K562 (cell line): ENCODE data around the gene ITPRIPL2. TPM values are rescaled to one million over a fixed set of nuclear protein-coding genes. Genes with fewer than 3 reads are reported as not detected.

Experiments used
- BRD4 ChIP-seq: fragments of 200-600 bp; sonication (generic); IDR thresholded peaks from 2 replicates; pipeline ENCODE4 v1.6.1; 2017; ENCODE audit warnings: inconsistent platforms
- E2F3 ChIP-seq: fragments of 250-450 bp; sonication (Bioruptor Pico); IDR thresholded peaks from 2 replicates; pipeline ENCODE4 v1.4.0; 2020; ENCODE audit warnings: mild to moderate bottlenecking
- GTF2A2 ChIP-seq: IDR thresholded peaks from 2 replicates; pipeline ENCODE4 v1.6.1; 2016; ENCODE audit warnings: mild to moderate bottlenecking, missing genetic modification characterization, missing compliant biosample characterization
- HNRNPH1 ChIP-seq: fragments of 200-400 bp; formaldehyde crosslinking; optimal IDR thresholded peaks from 2 replicates; pipeline ENCODE3; 2017; ENCODE audit warnings: low read depth, mild to moderate bottlenecking, low read length, moderate library complexity
- KDM4B ChIP-seq, 2 experiments: fragments of 450-650 bp in 1 of 2; sonication (generic) in 1 of 2; IDR thresholded peaks; 2 replicates each; pipeline ENCODE4 v1.6.1; 2016 to 2017; ENCODE audit warnings: borderline replicate concordance in 2 of 2, antibody characterized with exemption in 1 of 2, low read depth in 1 of 2, mild to moderate bottlenecking in 1 of 2
- NR0B1 ChIP-seq: fragments of 450-650 bp; IDR thresholded peaks from one replicate; pipeline ENCODE4 v1.6.1; 2018; ENCODE audit warnings: mild to moderate bottlenecking, moderate library complexity; ENCODE audit not compliant: partially characterized antibody
- NR4A1 ChIP-seq, 2 experiments: fragments of 250-450 bp in 1 of 2; fragments of 450-650 bp in 1 of 2; sonication (Bioruptor Pico) in 1 of 2; IDR thresholded peaks; 2 replicates each; pipeline versions ENCODE4 v1.4.0 to v1.6.1; 2016 to 2020; ENCODE audit warnings: mild to moderate bottlenecking in 2 of 2, missing compliant biosample characterization in 1 of 2, missing genetic modification characterization in 1 of 2, moderate library complexity in 1 of 2
- RBM15 ChIP-seq: fragments of 200-400 bp; formaldehyde crosslinking; IDR thresholded peaks from 2 replicates; pipeline ENCODE4 v1.6.1; 2018; ENCODE audit warnings: mild to moderate bottlenecking, low read length, moderate library complexity; ENCODE audit not compliant: insufficient read depth
- RCOR1 ChIP-seq, 2 experiments: IDR thresholded peaks; 2 replicates each; pipeline ENCODE4 v1.6.1; 2012; ENCODE audit warnings: low read depth in 2 of 2, low read length in 2 of 2, borderline replicate concordance in 1 of 2, improper control_type of control experiment in 1 of 2
- RFX7 ChIP-seq: fragments of 250-450 bp; sonication (Bioruptor Pico); IDR thresholded peaks from 2 replicates; pipeline ENCODE4 v1.5.1; 2021; ENCODE audit warnings: mild to moderate bottlenecking
- SAFB ChIP-seq: fragments of 200-400 bp; formaldehyde crosslinking; IDR thresholded peaks from 2 replicates; pipeline ENCODE4 v1.6.1; 2017; ENCODE audit warnings: low read depth, low read length, borderline replicate concordance
- SMAD3 ChIP-seq: fragments of 450-650 bp; formaldehyde crosslinking; conservative IDR thresholded peaks from 2 replicates; pipeline ENCODE4 v1.4.0; 2020; ENCODE audit warnings: mild to moderate bottlenecking
- TCF7 ChIP-seq: sonication (generic); IDR thresholded peaks from 2 replicates; pipeline ENCODE4 v1.6.1; 2016; ENCODE audit warnings: antibody characterized with exemption, borderline replicate concordance
- THRAP3 ChIP-seq: fragments of 450-650 bp; IDR thresholded peaks from 2 replicates; pipeline ENCODE4 v1.6.1; 2016; ENCODE audit warnings: mild to moderate bottlenecking, inconsistent platforms, borderline replicate concordance
- YBX1 ChIP-seq: fragments of 450-650 bp; IDR thresholded peaks from 2 replicates; pipeline ENCODE4 v1.7.1; 2016; ENCODE audit warnings: mild to moderate bottlenecking
- ZNF12 ChIP-seq: sonication (generic); formaldehyde crosslinking; IDR thresholded peaks from 2 replicates; pipeline ENCODE4 v1.4.0; 2020; ENCODE audit warnings: mild to moderate bottlenecking, missing genetic modification reagents
- ZNF384 ChIP-seq: IDR thresholded peaks from 2 replicates; pipeline ENCODE4 v1.6.1; 2012; ENCODE audit warnings: low read depth, low read length, improper control_type of control experiment
- polyA plus RNA-seq, 8 experiments: library from polyadenylated mRNA; depleted of rRNA in 4 of 8; stranded (reverse) in 5 of 8; unstranded in 3 of 8; fragments of >200 nt; fragmentation: Nextera tagmentation in 2 of 8; fragmentation: Illumina TruSeq in 1 of 8; extraction: Ambion mirVana in 2 of 8; extraction: Trizol in 1 of 8; gene quantifications; 2 replicates each; pipeline versions ENCODE4 v1.2.1 to v1.2.3, GENCODE V29; 2011 to 2014; ENCODE audit warnings: inconsistent platforms in 1 of 8, missing spikeins in 1 of 8
- total RNA-seq, 7 experiments: library from RNA; depleted of rRNA in 6 of 7; stranded (reverse); fragments of >200 nt in 6 of 7; fragmentation: Illumina TruSeq in 2 of 7; extraction: Trizol in 2 of 7; gene quantifications; 2 replicates each; pipeline versions ENCODE4 v1.2.1 to v1.2.3, GENCODE V29; 2011 to 2021; ENCODE audit warnings: low replicate concordance in 1 of 7
- TF ChIP-seq, protein P1 (sequence below): sonication (generic); formaldehyde crosslinking; IDR thresholded peaks from 2 replicates; pipeline ENCODE4 v1.8.0; 2023; ENCODE audit warnings: mild to moderate bottlenecking, missing genetic modification reagents
- TF ChIP-seq, protein P2 (sequence below): fragments of 250-450 bp; sonication (Bioruptor Pico); IDR thresholded peaks from 2 replicates; pipeline ENCODE4 v1.8.0; 2021; ENCODE audit warnings: borderline replicate concordance, mild to moderate bottlenecking, moderate library complexity; ENCODE audit not compliant: poor library complexity, severe bottlenecking
- TF ChIP-seq, protein P3 (sequence below), 2 experiments: IDR thresholded peaks; 2 replicates each; pipeline ENCODE4 v1.6.1; 2011; ENCODE audit warnings: borderline replicate concordance in 1 of 2, control low read depth in 1 of 2, low read depth in 1 of 2, low read length in 1 of 2, mild to moderate bottlenecking in 1 of 2, mixed read lengths in 1 of 2, moderate library complexity in 1 of 2; ENCODE audit not compliant: insufficient read depth in 1 of 2, insufficient read length in 1 of 2, poor library complexity in 1 of 2, severe bottlenecking in 1 of 2; ENCODE audit errors: extremely low read depth in 1 of 2
- TF ChIP-seq, protein P4 (sequence below): fragments of 200-800 bp; sonication (Bioruptor generic); IDR thresholded peaks from 2 replicates; pipeline ENCODE4 v1.6.1; 2017; ENCODE audit warnings: missing genetic modification characterization, missing compliant biosample characterization

Gene ITPRIPL2
- total and polyA plus RNA-seq, 9 of the 15 experiments (the other 6 are each of a cell fraction or from before 2014, with no cell fraction given), result 0.04 to 2.2 (median 0.58) TPM

- TF ChIP-seq, protein P1, sequence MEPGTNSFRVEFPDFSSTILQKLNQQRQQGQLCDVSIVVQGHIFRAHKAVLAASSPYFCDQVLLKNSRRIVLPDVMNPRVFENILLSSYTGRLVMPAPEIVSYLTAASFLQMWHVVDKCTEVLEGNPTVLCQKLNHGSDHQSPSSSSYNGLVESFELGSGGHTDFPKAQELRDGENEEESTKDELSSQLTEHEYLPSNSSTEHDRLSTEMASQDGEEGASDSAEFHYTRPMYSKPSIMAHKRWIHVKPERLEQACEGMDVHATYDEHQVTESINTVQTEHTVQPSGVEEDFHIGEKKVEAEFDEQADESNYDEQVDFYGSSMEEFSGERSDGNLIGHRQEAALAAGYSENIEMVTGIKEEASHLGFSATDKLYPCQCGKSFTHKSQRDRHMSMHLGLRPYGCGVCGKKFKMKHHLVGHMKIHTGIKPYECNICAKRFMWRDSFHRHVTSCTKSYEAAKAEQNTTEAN (CRISPR knock-in tag), result no peak
- TF ChIP-seq NR4A1 (CRISPR knock-in tag; IDR thresholded peaks at IDR 0.05) (no peak), NR4A1 (tag; IDR thresholded peaks at IDR 0.05) (no peak), KDM4B (IDR thresholded peaks at IDR 0.05; ENCODE audit: borderline replicate concordance in 2 of 2, low read depth in 1 of 2) (no peak), SAFB (no peak), ZNF384 (peak; percentile 57; the same call in 1 of the 2 replicates), RBM15 (no peak), TCF7 (no peak), HNRNPH1 (no peak), RFX7 (no peak), RCOR1 (IDR thresholded peaks at IDR 0.05; ENCODE audit: borderline replicate concordance in 1 of 2, low read depth in 2 of 2, low read length in 2 of 2) (peak in 1 of 2 experiments; percentile 75; a peak in 2 of 4 replicates), BRD4 (no peak), ZNF12 (CRISPR knock-in tag) (no peak), YBX1 (no peak), E2F3 (CRISPR knock-in tag) (no peak), THRAP3 (no peak), NR0B1 (no peak), GTF2A2 (tag) (no peak), SMAD3 (CRISPR knock-in tag) (no peak)
- TF ChIP-seq, protein P2, sequence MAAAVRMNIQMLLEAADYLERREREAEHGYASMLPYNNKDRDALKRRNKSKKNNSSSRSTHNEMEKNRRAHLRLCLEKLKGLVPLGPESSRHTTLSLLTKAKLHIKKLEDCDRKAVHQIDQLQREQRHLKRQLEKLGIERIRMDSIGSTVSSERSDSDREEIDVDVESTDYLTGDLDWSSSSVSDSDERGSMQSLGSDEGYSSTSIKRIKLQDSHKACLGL (CRISPR knock-in tag), result no peak
- TF ChIP-seq, protein P3, sequence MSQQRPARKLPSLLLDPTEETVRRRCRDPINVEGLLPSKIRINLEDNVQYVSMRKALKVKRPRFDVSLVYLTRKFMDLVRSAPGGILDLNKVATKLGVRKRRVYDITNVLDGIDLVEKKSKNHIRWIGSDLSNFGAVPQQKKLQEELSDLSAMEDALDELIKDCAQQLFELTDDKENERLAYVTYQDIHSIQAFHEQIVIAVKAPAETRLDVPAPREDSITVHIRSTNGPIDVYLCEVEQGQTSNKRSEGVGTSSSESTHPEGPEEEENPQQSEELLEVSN (IDR thresholded peaks at IDR 0.05; ENCODE audit: borderline replicate concordance in 1 of 2, extremely low read depth in 1 of 2, insufficient read depth in 1 of 2, insufficient read length in 1 of 2, low read depth in 1 of 2, low read length in 1 of 2, poor library complexity in 1 of 2, severe bottlenecking in 1 of 2), result peak; percentile 28 to 47
- TF ChIP-seq, protein P4, sequence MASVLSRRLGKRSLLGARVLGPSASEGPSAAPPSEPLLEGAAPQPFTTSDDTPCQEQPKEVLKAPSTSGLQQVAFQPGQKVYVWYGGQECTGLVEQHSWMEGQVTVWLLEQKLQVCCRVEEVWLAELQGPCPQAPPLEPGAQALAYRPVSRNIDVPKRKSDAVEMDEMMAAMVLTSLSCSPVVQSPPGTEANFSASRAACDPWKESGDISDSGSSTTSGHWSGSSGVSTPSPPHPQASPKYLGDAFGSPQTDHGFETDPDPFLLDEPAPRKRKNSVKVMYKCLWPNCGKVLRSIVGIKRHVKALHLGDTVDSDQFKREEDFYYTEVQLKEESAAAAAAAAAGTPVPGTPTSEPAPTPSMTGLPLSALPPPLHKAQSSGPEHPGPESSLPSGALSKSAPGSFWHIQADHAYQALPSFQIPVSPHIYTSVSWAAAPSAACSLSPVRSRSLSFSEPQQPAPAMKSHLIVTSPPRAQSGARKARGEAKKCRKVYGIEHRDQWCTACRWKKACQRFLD, result no peak
Measured at GRCh38 chr16:19086322-19087199, 27.2 kb upstream of the ITPRIPL2 start (continued).
